NCI-H1105 (cell line): ENCODE results near the gene MCOLN1.
"Not testable (repeated sequence)": the region's sequence is repeated elsewhere in the genome, so short reads cannot be mapped to it uniquely, and the experiment has no call there.

Experiments
- DNase-seq: peaks from one replicate; lab custom pipeline; 2025; lab: John Stamatoyannopoulos, UW

Gene MCOLN1

GRCh38 chr19:7524992-7525739, 2.7 kb downstream of the MCOLN1 start:
- no peak for DNase-seq

GRCh38 chr19:7526059-7526929, 3.9 kb downstream of the MCOLN1 start:
- DNase-seq = no peak

- no peak for DNase-seq
Observed at GRCh38 chr19:7527516-7528191, 5.2 kb downstream of the MCOLN1 start.

- DNase-seq = no peak
Observed at GRCh38 chr19:7528192-7528519, 5.7 kb downstream of the MCOLN1 start.

GRCh38 chr19:7528522-7529245, 6.3 kb downstream of the MCOLN1 start:
- no peak for DNase-seq

GRCh38 chr19:7529246-7529600, 6.8 kb downstream of the MCOLN1 start:
- no peak for DNase-seq

GRCh38 chr19:7529610-7530490, 7.4 kb downstream of the MCOLN1 start:
- no peak for DNase-seq

GRCh38 chr19:7533281-7533885, 11.0 kb downstream of the MCOLN1 start:
- peak; percentile 70 for DNase-seq

- DNase-seq = peak; percentile 90
Observed at GRCh38 chr19:7533925-7534480, 11.6 kb downstream of the MCOLN1 start.

GRCh38 chr19:7534531-7535046, 12.2 kb downstream of the MCOLN1 start:
- peak; percentile 28 for DNase-seq

- DNase-seq = peak; percentile 88
Observed at GRCh38 chr19:7535047-7535997, 12.9 kb downstream of the MCOLN1 start, which contains the start of gene PNPLA6. Gene PNPLA6, plus strand, starts transcription at chr19:7535717. Its CDS starts 72 bp downstream, at chr19:7535789.

- no peak for DNase-seq
Observed at GRCh38 chr19:7535998-7536695, 13.7 kb downstream of the MCOLN1 start.

GRCh38 chr19:7538990-7539389, 16.6 kb downstream of the MCOLN1 start:
- DNase-seq = not testable (repeated sequence)

- no peak for DNase-seq
Observed at GRCh38 chr19:7539827-7540425, 17.5 kb downstream of the MCOLN1 start.

- DNase-seq = no peak
Observed at GRCh38 chr19:7540761-7541474, 18.5 kb downstream of the MCOLN1 start.

GRCh38 chr19:7541475-7541824, 19.0 kb downstream of the MCOLN1 start:
- no peak for DNase-seq

- DNase-seq = no peak
Observed at GRCh38 chr19:7541828-7542443, 19.5 kb downstream of the MCOLN1 start.
